ENCODE results near the gene CCT6B.

- no peak for TF ChIP-seq USF2 (CRISPR knock-in tag; IDR thresholded peaks at IDR 0.05)
- no peak for TF ChIP-seq ATF2 (CRISPR knock-in tag; IDR thresholded peaks at IDR 0.05; ENCODE audit: borderline replicate concordance, low read depth)
- no peak for TF ChIP-seq HMGXB4 (CRISPR knock-in tag; IDR thresholded peaks at IDR 0.05)
- no peak for TF ChIP-seq CTCF (IDR thresholded peaks at IDR 0.05)
- no peak for TF ChIP-seq SP1 (CRISPR knock-in tag; conservative IDR thresholded peaks at IDR 0.05)
Measured at GRCh38 chr17:35001549-35001948, 40.3 kb upstream of the CCT6B start.

All from WTC11 (cell line).